ENCODE results near the gene EPHA3. TPM values are rescaled to one million over a fixed set of nuclear protein-coding genes. Genes with fewer than 3 reads are reported as not detected.

The EPHA3 gene
- total RNA-seq, 1 experiment from 2014 or later: 21.5 TPM

- TF ChIP-seq EZH2 (IDR thresholded peaks at IDR 0.05; ENCODE audit: borderline replicate concordance, low read depth, low read length, poor library complexity, severe bottlenecking) (no peak), CTCF (conservative IDR thresholded peaks at IDR 0.05; ENCODE audit: low read depth, low read length) (no peak)
- H3K36me3 ChIP-seq (ENCODE audit: insufficient read depth, low read length, poor library complexity, severe bottlenecking): no peaks in the 10 kb centered on the region
- H3K27me3 ChIP-seq (replicated peaks; ENCODE audit: insufficient read depth, low read depth, low read length, poor library complexity): no peaks in the 10 kb centered on the region
- no TSS peak for BruUV-seq (replicated peaks)
- no peak overlapping the region for H3K4me3 ChIP-seq (ENCODE audit: low read depth, low read length, poor library complexity, severe bottlenecking)
- CTCF ChIA-PET: no interaction called here
- no peaks in the 10 kb centered on the region for H3K9me3 ChIP-seq (ENCODE audit: low read depth, low read length, poor library complexity, severe bottlenecking)
- no peak overlapping the region for H3K27ac ChIP-seq (ENCODE audit: low read depth, low read length, poor library complexity, severe bottlenecking)
- DNase-seq (ENCODE audit: low spot score): no peak
- intact Hi-C loops (cut with micrococcal nuclease; ENCODE audit: unreplicated experiment): no loop called here
- POLR2A ChIA-PET (ENCODE audit: low non-redundant PET): no interaction called here
- H3K4me1 ChIP-seq (ENCODE audit: insufficient read depth, low read length, poor library complexity, severe bottlenecking): no peaks in the 10 kb centered on the region
Measured at GRCh38 chr3:89360156-89360555, 252.7 kb downstream of the EPHA3 start.

- ChIA-PET POLR2A (ENCODE audit: low non-redundant PET) (no interaction called here), CTCF (no interaction called here)
- no peaks in the 10 kb centered on the region for H3K4me1 ChIP-seq (ENCODE audit: insufficient read depth, low read length, poor library complexity, severe bottlenecking)
- H3K27ac ChIP-seq (ENCODE audit: low read depth, low read length, poor library complexity, severe bottlenecking): no peak overlapping the region
- no peak for DNase-seq (ENCODE audit: low spot score)
- TF ChIP-seq EZH2 (IDR thresholded peaks at IDR 0.05; ENCODE audit: borderline replicate concordance, low read depth, low read length, poor library complexity, severe bottlenecking) (no peak), CTCF (conservative IDR thresholded peaks at IDR 0.05; ENCODE audit: low read depth, low read length) (no peak)
- H3K4me3 ChIP-seq (ENCODE audit: low read depth, low read length, poor library complexity, severe bottlenecking): no peak overlapping the region
- H3K9me3 ChIP-seq (ENCODE audit: low read depth, low read length, poor library complexity, severe bottlenecking): no peaks in the 10 kb centered on the region
- no TSS peak for BruUV-seq (replicated peaks)
- intact Hi-C loops (cut with micrococcal nuclease; ENCODE audit: unreplicated experiment): no loop called here
- H3K36me3 ChIP-seq (ENCODE audit: insufficient read depth, low read length, poor library complexity, severe bottlenecking): no peaks in the 10 kb centered on the region
- H3K27me3 ChIP-seq (replicated peaks; ENCODE audit: insufficient read depth, low read depth, low read length, poor library complexity): no peaks in the 10 kb centered on the region
Measured at GRCh38 chr3:89362496-89362895, 255.1 kb downstream of the EPHA3 start.

GRCh38 chr3:89363171-89363570, 255.8 kb downstream of the EPHA3 start:
- ChIA-PET CTCF (no interaction called here), POLR2A (ENCODE audit: low non-redundant PET) (no interaction called here)
- no peak overlapping the region for H3K4me3 ChIP-seq (ENCODE audit: low read depth, low read length, poor library complexity, severe bottlenecking)
- H3K27me3 ChIP-seq (replicated peaks; ENCODE audit: insufficient read depth, low read depth, low read length, poor library complexity): no peaks in the 10 kb centered on the region
- no TSS peak for BruUV-seq (replicated peaks)
- no peak overlapping the region for H3K27ac ChIP-seq (ENCODE audit: low read depth, low read length, poor library complexity, severe bottlenecking)
- intact Hi-C loops (cut with micrococcal nuclease; ENCODE audit: unreplicated experiment): no loop called here
- DNase-seq (ENCODE audit: low spot score): no peak
- peaks cover 6% of the 10 kb centered on the region for H3K4me1 ChIP-seq (ENCODE audit: insufficient read depth, low read length, poor library complexity, severe bottlenecking)
- H3K36me3 ChIP-seq (ENCODE audit: insufficient read depth, low read length, poor library complexity, severe bottlenecking): no peaks in the 10 kb centered on the region
- H3K9me3 ChIP-seq (ENCODE audit: low read depth, low read length, poor library complexity, severe bottlenecking): no peaks in the 10 kb centered on the region
- TF ChIP-seq EZH2 (IDR thresholded peaks at IDR 0.05; ENCODE audit: borderline replicate concordance, low read depth, low read length, poor library complexity, severe bottlenecking) (no peak), CTCF (conservative IDR thresholded peaks at IDR 0.05; ENCODE audit: low read depth, low read length) (no peak)

Measured in A673 (cell line).